Measurements from ENCODE around the gene NPAS3.

Gene NPAS3

DNA sequence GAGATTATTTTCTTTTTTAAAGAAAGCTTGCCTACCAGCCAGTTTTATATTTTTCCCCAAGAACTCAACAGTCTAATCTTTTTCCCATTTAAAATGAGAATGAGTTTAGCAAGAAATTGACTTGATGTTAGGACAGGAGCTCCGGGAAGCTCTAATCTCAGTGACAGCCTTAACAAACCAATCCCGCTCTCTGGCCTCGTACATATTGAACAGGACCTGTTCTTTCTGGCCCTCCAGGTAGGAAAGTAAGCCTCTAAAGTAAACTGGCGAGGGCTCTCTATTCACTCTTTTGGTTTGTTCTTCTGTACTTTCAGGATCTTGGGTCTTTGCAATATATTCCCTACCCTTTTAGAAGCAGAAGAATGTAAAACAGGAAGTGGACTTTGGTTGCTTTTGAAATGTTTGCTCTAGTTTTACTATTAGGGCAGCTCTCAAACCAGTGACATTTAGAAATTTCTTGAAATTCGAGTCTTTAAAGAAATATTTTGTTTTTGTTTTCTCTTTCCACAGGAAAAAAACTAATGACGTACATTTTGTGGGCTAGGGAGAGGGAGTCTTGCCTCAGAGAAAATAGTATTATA, 17.9 kb upstream of the NPAS3 start:
- H3K9me3 ChIP-seq (ENCODE audit: control insufficient read depth, insufficient read depth, low read depth, low read length), result peaks cover 9% of the 10 kb centered on the region; the same call in 1 of the 2 replicates
- no peak overlapping the region for H3K9ac ChIP-seq (ENCODE audit: low read length)
- no peak overlapping the region for H3K27ac ChIP-seq (ENCODE audit: low read depth, low read length)

DNA sequence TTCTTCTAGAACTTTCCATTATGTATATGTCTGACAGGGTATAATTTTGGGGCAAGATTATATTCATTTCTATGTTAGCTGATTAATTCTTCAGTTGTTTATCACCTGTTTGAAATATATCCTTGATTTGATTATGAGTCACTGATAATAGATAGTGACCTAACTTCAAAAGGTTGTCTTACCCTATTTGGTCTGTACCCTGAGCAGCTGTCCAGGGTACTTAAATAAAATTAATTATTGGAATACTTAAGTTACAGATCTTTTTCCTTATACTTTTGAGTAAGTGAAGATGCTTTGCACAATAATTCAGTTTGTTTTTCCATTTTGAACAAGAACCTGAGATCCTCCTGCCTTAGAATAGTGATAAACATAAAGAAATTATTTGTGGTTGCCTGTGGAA, 13.2 kb upstream of the NPAS3 start:
- no peaks in the 10 kb centered on the region for H3K9me3 ChIP-seq (ENCODE audit: control insufficient read depth, insufficient read depth, low read depth, low read length)
- no peak overlapping the region for H3K9ac ChIP-seq (ENCODE audit: low read length)
- H3K36me3 ChIP-seq (ENCODE audit: control insufficient read depth, insufficient read depth, low read length), result no peaks in the 10 kb centered on the region
- no peaks in the 10 kb centered on the region for H3K4me1 ChIP-seq (ENCODE audit: control insufficient read depth, insufficient read depth, low read length)
- H3K4me3 ChIP-seq (ENCODE audit: low read depth, low read length), result no peak overlapping the region
- no peak overlapping the region for H3K27ac ChIP-seq (ENCODE audit: low read depth, low read length)
- H3K27me3 ChIP-seq (ENCODE audit: control insufficient read depth, insufficient read depth, low read length), result peaks cover 2% of the 10 kb centered on the region

More for the DNA sequence above, 17.9 kb upstream of the NPAS3 start:
- Histone ChIP-seq H3K4me3 (ENCODE audit: low read depth, low read length) (no peak overlapping the region), H3K4me1 (ENCODE audit: control insufficient read depth, insufficient read depth, low read length) (no peaks in the 10 kb centered on the region), H3K27me3 (ENCODE audit: control insufficient read depth, insufficient read depth, low read length) (no peaks in the 10 kb centered on the region), H3K36me3 (ENCODE audit: control insufficient read depth, insufficient read depth, low read length) (no peaks in the 10 kb centered on the region)

DNA sequence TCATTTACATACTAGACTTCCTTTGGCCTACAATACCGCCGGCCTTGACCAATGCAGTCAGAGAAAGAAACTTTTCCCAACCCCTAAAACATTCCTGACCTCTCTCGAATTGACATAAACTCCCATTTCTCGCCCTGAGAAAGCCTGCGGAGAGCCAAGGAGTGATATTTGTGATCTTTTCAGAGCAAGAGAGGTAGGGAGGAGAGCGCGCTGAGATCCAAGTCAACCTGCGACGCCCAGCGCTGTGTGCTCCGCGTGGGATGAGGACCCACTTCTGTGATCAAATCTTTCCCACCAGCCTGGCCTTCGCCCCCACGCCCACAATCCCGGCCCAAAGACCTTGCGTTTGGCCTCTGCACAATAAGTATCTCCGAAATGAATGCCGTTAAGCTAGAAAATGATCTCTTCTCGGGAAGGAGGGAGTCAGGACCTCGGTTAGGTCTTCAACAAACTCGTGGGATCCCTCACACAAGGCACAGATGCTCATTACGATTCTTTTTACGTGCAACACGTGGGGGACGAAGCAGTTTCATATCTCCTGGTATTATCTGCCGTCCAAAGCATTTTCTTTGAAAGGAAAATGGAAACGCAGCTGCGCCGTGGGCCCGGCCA, 6.3 kb upstream of the NPAS3 start:
- H3K27me3 ChIP-seq (ENCODE audit: control insufficient read depth, insufficient read depth, low read length), result peaks cover 69% of the 10 kb centered on the region
- peak overlapping the region; percentile 80 for H3K4me3 ChIP-seq (ENCODE audit: low read depth, low read length)
- H3K4me1 ChIP-seq (ENCODE audit: control insufficient read depth, insufficient read depth, low read length), result peaks cover 27% of the 10 kb centered on the region
- H3K36me3 ChIP-seq (ENCODE audit: control insufficient read depth, insufficient read depth, low read length), result no peaks in the 10 kb centered on the region
- H3K9me3 ChIP-seq (ENCODE audit: control insufficient read depth, insufficient read depth, low read depth, low read length), result no peaks in the 10 kb centered on the region
- no peak overlapping the region for H3K9ac ChIP-seq (ENCODE audit: low read length)
- H3K27ac ChIP-seq (ENCODE audit: low read depth, low read length), result no peak overlapping the region

DNA sequence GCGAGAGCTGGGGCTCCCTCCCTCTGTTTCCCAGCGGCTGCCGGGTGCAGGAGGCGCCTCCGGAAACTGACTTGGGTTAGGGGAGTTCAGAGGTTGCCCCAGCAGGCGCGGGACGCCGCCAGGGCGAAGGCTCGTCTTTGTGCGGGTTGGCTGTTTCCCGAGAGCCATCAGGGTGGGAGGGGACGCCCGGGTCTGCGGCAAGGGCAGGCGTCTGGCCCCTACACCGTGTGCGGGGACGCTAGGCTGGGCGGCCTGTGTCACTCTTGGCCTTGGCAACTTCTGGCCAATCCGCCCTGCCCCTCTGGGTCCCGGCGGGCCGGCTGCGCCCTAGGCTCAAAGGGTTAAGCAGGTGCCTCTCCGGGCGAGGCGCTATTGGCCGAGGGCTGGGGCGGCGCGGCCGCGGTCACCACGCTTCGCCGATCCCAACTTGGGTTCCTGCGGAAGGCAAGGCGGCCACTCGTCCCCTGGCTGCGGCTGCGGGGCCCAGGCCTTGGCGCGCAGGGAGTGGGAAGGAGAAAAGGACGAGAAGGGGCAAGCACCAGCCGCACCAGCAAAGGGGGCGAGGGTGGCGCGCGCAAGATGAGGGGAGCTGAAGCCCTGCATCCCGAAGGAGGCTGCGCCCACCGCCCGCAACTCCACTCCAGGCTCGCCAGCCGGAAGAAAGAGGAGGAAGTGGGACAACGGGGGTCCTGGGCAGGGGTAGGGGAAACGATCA, 5.6 kb upstream of the NPAS3 start:
- H3K4me3 ChIP-seq (ENCODE audit: low read depth, low read length), result peak overlapping the region; percentile 80
- no peak overlapping the region for H3K27ac ChIP-seq (ENCODE audit: low read depth, low read length)
- peaks cover 34% of the 10 kb centered on the region for H3K4me1 ChIP-seq (ENCODE audit: control insufficient read depth, insufficient read depth, low read length)
- H3K9me3 ChIP-seq (ENCODE audit: control insufficient read depth, insufficient read depth, low read depth, low read length), result no peaks in the 10 kb centered on the region
- H3K36me3 ChIP-seq (ENCODE audit: control insufficient read depth, insufficient read depth, low read length), result no peaks in the 10 kb centered on the region
- H3K27me3 ChIP-seq (ENCODE audit: control insufficient read depth, insufficient read depth, low read length), result peaks cover 76% of the 10 kb centered on the region
- no peak overlapping the region for H3K9ac ChIP-seq (ENCODE audit: low read length)

DNA sequence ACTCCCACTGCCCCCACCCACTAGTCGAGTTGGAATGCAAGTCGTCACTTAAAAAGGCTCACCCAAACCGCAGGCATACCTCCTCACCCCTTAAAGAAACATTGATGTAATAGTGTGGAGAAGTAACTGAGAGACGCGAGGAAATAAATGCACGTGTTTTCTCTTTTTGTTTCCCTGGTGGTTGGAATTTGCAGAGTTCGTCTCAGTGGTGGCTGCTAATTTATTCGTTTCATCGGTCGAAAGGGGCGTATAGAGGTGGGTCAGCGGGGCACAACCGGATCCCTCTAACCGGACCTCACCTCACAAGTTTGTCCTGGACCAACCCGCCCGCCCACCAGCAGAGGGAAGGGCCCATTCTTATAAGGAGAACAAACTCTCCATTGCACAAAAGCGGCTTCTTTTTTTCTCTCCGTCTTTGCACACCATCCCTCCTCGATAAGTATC, 5.0 kb upstream of the NPAS3 start:
- H3K36me3 ChIP-seq (ENCODE audit: control insufficient read depth, insufficient read depth, low read length), result no peaks in the 10 kb centered on the region
- no peaks in the 10 kb centered on the region for H3K9me3 ChIP-seq (ENCODE audit: control insufficient read depth, insufficient read depth, low read depth, low read length)
- no peak overlapping the region for H3K27ac ChIP-seq (ENCODE audit: low read depth, low read length)
- peaks cover 35% of the 10 kb centered on the region for H3K4me1 ChIP-seq (ENCODE audit: control insufficient read depth, insufficient read depth, low read length)
- H3K4me3 ChIP-seq (ENCODE audit: low read depth, low read length), result peak overlapping the region; percentile 80
- H3K9ac ChIP-seq (ENCODE audit: low read length), result peak overlapping the region; percentile 52
- peaks cover 79% of the 10 kb centered on the region for H3K27me3 ChIP-seq (ENCODE audit: control insufficient read depth, insufficient read depth, low read length)

DNA sequence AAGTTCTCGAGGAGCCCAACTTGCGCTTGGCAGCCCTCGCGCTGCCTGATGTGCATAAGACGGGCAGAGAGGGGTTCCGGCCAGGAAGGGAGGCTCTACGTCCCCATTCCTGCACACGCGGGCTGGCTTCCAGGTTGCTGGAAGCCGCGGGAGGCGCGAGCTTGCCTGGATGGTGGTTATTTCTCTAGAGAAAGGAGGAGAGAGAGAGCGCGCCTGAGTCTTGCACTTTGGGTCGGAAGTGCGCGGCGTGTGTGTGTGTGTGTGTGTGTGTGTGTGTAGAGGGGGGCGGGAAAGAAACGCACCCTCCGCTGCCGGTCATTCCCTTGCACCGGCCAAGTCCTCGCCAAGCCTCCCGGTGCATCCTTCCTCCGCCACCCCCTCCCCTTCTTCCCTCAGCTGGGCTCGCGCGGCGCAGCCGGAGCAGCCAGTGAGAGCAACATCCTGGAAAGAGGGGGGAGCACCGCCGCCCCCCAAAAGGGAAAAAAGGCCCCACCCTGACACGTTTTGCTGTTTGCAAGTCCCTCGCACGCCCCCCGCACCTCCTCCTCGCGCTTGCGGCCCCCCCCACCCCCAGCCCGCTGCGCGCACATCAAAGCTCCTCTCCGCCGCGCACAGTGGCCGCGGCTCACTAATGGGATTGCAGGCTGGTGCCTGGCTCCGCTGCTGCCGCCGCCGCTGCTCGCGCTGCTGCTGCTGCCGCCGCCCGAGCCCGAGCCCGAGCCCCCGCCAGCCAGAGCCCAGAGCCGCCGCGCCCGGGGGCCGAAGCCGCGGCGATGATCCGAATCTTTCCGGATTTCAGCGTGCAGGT, 4.4 kb upstream of the NPAS3 start:
- H3K36me3 ChIP-seq (ENCODE audit: control insufficient read depth, insufficient read depth, low read length), result no peaks in the 10 kb centered on the region
- peaks cover 35% of the 10 kb centered on the region for H3K4me1 ChIP-seq (ENCODE audit: control insufficient read depth, insufficient read depth, low read length)
- peak overlapping the region; percentile 52 for H3K9ac ChIP-seq (ENCODE audit: low read length)
- H3K9me3 ChIP-seq (ENCODE audit: control insufficient read depth, insufficient read depth, low read depth, low read length), result no peaks in the 10 kb centered on the region
- H3K27me3 ChIP-seq (ENCODE audit: control insufficient read depth, insufficient read depth, low read length), result peaks cover 79% of the 10 kb centered on the region
- H3K27ac ChIP-seq (ENCODE audit: low read depth, low read length), result no peak overlapping the region
- peak overlapping the region; percentile 80 for H3K4me3 ChIP-seq (ENCODE audit: low read depth, low read length)

DNA sequence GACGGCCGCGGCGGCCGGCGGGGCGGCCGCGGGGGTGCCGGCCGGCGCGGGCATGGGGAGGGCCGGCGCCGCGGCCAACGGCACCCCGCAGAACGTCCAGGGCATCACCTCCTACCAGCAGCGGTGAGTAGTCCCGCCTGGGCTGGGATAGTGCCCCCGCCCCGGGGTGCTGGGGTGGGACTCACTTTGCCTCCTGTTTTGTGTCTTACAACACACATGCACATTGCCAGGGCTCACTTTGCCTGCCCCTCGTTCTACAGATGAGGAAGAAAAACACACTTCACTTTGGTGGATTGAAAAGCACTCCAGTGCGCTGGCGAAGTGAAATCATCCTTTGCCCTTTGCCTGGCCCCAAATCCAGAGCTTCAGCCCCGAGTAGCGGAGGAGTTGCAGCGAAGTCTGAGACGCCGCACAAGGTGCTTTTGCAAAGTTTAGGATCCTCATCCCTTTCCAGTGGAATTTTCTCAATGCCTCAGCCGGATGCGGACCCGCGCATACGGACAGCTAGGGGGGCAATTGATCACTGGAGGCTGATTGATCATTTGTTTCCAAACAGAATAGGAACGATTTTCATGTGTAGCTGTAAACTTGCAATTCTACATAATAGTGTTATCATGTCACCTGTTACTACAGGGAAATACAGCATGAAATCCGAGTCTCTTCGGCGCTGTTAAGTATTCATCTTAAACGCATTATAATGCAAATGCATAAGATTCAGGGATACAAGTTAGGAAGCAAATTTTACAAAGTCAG, 3.6 kb upstream of the NPAS3 start:
- Histone ChIP-seq H3K27me3 (ENCODE audit: control insufficient read depth, insufficient read depth, low read length) (peaks cover 82% of the 10 kb centered on the region), H3K4me3 (ENCODE audit: low read depth, low read length) (peak overlapping the region; percentile 80), H3K36me3 (ENCODE audit: control insufficient read depth, insufficient read depth, low read length) (no peaks in the 10 kb centered on the region)

DNA sequence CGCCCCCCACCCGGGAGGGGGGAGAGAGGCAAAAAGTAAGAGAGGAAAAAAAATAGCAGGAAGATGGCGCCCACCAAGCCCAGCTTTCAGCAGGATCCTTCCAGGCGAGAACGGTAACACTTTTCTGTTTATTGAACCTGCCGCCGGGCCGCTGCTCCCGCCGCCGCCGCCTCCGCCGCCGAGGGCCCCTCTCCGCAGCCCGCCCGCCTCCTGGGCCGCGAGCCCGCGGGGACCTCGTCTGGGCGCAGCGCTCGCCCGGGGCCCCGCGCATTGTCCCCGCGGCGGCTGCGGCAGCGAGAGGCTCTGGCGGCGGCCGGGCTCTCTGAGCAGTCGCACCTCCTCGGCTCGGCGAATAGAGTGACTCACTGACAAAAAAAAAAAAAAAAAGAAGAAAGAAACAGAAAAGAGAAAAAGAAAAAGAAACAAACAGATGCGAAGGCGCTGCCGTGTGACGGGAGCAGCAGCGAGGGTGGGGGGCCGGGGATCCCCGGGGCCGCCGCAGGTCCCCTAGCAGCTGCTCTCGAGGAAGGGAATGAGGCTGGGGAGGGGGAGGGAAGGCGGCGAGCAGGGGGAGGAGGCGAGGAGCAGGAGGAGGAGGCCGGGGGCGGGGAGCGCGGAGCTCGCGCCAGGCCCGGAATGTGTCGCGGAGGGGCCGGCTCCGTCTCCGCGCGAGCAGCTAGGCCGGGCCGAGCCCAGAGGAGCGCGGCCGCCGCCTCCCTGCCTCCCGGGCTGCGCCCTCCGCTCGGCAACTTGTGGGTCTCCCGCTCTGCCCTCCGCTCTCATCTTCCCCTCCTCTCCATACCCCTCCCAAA, 781 bp downstream of the NPAS3 start:
- Histone ChIP-seq H3K36me3 (ENCODE audit: control insufficient read depth, insufficient read depth, low read length) (no peaks in the 10 kb centered on the region), H3K9me3 (ENCODE audit: control insufficient read depth, insufficient read depth, low read depth, low read length) (no peaks in the 10 kb centered on the region), H3K9ac (ENCODE audit: low read length) (peak overlapping the region; percentile 58), H3K27ac (ENCODE audit: low read depth, low read length) (no peak overlapping the region), H3K4me3 (ENCODE audit: low read depth, low read length) (peak overlapping the region; percentile 74), H3K27me3 (ENCODE audit: control insufficient read depth, insufficient read depth, low read length) (peaks cover 61% of the 10 kb centered on the region), H3K4me1 (ENCODE audit: control insufficient read depth, insufficient read depth, low read length) (peaks cover 42% of the 10 kb centered on the region)

More for the DNA sequence above, 3.6 kb upstream of the NPAS3 start:
- Histone ChIP-seq H3K9ac (ENCODE audit: low read length) (no peak overlapping the region), H3K27ac (ENCODE audit: low read depth, low read length) (no peak overlapping the region), H3K9me3 (ENCODE audit: control insufficient read depth, insufficient read depth, low read depth, low read length) (no peaks in the 10 kb centered on the region), H3K4me1 (ENCODE audit: control insufficient read depth, insufficient read depth, low read length) (peaks cover 35% of the 10 kb centered on the region)

DNA sequence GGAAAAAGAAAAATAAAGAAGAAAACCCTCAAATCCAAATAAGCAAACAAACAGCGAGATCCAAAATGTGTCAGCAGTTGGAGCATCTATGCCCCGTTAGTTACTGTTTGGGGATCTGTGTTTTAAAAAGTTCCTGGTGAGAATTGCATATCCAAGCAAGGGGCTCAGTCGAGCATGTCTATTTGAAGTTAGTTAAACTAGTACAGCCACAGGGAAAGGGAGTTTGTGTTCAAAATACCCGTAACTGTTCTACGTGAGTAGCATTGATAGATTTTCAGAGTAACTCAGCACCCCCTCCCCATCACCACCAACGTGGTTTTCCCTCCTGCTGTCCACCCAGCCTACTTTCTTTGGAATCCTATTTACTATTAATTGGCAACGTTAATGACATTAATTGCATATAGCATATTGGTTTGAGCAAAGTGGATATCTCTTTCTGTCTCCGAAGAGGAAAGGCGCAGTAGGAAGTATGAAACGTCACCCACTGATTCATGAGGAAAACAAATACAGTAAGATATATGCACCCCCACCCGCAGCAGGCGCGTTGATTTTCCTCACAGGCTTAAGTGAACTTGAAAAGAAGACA, 1.5 kb downstream of the NPAS3 start:
- Histone ChIP-seq H3K27ac (ENCODE audit: low read depth, low read length) (no peak overlapping the region), H3K36me3 (ENCODE audit: control insufficient read depth, insufficient read depth, low read length) (no peaks in the 10 kb centered on the region), H3K4me3 (ENCODE audit: low read depth, low read length) (peak overlapping the region; percentile 74), H3K27me3 (ENCODE audit: control insufficient read depth, insufficient read depth, low read length) (peaks cover 57% of the 10 kb centered on the region), H3K9ac (ENCODE audit: low read length) (peak overlapping the region; percentile 57), H3K9me3 (ENCODE audit: control insufficient read depth, insufficient read depth, low read depth, low read length) (no peaks in the 10 kb centered on the region), H3K4me1 (ENCODE audit: control insufficient read depth, insufficient read depth, low read length) (peaks cover 41% of the 10 kb centered on the region)

All from HUES6 (cell line).